SIG-M5 (cell line): Measurements from ENCODE around the gene ASCC3.
"Not testable (repeated sequence)": the region's sequence is repeated elsewhere in the genome, so short reads cannot be mapped to it uniquely, and the experiment has no call there.

ENCODE experiments used
- DNase-seq: peaks from one replicate; lab custom pipeline; 2025; lab: John Stamatoyannopoulos, UW

Gene ASCC3

DNA sequence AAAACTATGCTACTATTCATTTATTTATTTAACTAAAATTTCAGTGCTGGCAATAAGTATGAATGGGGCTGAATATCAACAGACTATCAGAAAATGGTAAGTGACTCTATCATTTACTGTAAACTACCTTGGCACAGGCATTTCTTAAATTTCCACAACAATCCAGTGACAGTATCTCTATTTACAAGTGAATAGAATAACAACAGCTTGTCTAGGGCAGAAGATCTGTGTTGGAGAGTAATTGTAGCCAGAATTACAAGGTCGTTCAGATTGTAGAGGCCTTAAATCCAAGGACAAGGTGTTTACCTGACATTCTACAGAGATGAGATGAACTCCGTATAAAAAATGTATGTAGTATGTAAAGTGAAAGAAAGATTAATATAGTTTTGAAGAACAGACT, 222.6 kb downstream of the ASCC3 start:
- DNase-seq: no peak

DNA sequence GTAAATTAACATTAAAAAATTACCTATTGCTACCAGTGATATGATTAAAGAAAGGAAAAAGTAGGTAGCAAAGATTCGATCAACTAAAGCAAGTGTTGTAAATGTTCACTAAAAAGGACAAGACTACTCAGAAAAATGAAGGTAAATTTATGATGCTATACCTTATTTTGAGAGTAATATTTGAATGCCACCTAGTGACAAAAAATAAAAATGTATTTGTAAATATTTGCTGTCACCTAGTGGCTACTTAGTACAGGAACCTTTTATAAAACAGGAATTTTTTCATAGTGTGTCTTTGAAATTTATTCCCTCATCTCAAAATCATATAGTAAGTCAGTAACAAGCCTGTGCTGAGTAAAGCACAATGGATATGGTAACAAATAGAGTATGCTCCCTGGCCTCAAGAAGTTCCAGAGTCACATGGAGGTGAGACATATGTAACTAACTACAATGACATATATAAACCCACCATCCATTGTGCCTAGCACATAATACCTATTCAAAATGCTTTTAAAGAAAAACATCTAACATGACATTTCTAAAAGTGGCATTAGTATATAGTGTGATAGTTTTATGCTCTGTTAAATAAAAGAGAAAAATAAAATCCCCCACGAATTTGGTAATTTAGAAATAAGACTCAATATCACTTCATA, 223.3 kb downstream of the ASCC3 start:
- DNase-seq: no peak

DNA sequence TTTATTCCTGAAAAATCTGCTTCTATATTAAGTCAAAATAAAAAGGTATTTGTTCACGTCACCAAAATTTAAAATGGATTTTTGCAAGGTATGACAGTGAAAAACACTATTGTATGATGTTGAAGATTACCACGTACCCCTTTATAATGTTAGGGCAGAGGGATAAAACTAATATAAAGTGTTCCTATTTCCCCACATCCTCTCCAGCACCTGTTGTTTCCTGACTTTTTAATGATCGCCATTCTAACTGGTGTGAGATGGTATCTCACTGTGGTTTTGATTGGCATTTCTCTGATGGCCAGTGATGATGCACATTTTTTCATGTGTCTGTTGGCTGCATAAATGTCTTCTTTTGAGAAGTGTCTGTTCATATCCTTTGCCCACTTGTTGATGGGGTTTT, 240.0 kb downstream of the ASCC3 start:
- not testable (repeated sequence) for DNase-seq

DNA sequence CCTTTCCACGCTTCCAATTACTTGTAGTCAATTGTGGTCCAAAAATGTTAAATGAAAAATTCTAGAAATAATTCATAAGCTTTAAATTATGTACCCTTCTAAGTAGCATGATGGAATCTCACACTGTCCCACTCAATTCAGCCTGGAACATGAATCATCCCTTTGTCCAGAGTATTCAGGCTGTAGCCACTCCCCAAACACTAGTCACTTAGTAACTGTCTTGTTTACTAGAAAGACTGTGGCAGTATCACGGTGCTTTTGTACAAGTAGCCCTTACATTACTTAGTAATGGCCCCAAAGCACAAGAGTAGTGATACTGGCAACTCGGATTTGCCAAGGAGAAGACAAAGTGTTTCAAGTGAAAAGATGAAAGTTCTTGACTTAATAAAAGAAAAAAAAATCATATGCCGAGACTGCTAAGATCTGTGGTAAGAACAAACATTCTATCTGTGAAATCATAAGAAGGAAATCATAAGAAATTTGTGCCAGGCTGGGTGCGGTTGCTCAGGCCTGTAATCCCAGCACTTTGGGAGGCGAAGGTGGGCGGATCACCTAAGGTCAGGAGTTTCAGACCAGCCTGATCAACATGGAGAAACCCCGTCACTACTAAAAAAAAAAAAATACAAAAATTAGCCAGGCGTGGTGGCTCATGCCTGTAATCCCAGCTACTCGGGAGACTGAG, 247.9 kb downstream of the ASCC3 start:
- no peak for DNase-seq

DNA sequence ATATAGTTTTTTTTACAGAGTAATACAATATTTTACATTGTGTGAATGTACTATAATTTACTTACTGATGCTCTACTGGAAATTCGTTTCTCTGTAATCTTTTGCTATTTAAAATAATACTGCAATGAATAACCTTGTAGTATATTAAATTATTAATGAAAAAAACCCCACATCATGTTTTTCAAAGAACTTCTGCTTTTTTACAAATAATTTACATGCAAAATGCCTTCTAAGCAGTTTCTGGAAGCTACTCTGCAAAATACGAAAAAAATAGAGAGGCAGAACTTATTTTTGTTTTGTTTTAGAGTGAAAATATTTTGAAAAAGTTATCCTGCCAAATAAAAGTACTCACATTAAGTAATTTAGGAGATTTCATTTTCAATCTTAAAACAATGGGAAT, 250.6 kb downstream of the ASCC3 start:
- DNase-seq: no peak

DNA sequence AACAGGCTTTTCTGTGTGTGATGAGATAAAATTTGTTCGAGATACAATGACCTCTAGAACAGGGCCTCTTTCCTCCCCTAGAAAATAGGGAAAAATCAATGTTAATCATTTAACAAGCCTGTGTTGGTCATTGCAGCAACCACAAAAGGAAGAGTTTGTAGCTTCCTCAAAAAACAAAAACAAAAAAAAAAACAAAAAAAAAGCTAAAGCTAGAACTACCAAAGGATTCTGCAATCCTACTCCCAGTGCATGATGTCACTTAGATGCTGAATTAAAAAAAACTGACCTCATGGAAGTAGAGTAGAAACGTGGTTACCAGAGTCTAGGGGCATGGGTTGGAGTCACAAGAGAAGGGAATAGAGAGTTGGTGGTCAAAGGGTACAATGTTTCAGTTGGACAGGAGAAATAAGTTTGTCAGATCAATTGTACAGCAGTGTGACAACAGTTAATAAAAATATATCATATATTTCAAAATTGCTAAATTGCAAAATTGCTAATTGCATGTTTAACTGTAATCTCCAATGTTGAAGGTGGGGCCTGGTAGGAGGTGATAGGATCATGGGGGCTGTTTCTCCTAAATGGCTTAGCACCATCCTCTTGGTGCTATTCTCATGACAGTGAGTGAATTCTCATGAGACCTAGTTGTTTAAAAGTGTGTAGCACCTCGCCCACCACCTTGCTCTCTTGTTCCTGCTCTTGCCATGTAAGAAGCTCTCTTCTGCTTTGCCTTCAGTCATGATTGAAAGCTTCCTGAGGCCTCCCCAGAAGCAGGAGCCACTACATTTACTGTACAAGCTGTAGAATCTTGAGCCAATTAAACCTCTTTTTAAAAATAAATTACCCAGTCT, 253.0 kb downstream of the ASCC3 start:
- no peak for DNase-seq

DNA sequence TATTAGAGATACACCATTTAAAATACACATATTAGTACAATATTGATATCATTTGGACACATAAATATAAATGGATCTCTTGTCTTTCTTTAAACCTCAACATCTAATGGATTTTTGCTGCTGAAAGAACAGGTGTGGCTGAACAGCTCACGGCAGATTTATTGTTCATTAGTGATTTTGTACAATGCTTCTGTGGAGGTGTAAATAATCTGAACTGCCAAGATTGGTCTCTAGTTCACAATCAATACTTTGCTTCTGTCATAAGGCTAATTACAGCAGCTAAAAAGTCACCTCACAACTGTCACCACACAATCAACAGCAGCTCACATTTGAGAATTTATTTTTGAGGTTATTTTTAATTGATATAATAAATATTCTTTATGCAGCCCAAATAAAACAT, 254.4 kb downstream of the ASCC3 start:
- DNase-seq: no peak

DNA sequence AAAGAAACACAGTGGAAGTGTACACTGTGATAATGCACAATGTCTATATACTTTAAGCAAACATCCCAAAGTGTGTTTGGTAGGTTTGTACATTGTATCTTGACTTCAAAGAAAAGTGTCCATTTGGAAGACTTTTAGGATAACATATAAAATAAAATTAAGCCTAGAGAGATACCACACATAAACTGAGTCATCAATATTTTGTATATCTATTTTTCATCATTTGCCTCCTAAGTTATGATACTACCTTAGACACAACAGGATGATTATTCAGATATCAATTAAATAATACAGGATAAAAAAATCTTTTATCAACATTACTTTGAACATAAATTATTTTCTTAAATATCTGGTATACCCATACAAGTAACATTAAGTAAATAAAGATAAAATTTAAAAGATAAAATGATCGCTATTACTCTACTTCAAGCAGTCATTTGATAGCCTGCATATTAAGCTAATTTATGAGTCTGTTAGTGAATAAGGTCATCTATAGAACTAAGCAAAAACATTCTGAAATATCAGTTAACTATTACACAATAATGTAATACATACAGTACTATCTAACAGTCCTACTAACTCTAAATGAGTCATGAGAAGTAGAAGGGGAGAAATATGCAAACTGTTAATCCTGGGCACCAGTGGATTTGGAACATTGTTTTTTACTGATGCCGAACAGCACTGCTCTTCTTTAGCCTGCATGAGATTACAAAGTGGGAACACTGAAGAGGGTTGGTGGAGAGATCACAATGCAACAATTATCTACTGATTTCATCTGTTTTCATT, 258.0 kb downstream of the ASCC3 start:
- no peak for DNase-seq

DNA sequence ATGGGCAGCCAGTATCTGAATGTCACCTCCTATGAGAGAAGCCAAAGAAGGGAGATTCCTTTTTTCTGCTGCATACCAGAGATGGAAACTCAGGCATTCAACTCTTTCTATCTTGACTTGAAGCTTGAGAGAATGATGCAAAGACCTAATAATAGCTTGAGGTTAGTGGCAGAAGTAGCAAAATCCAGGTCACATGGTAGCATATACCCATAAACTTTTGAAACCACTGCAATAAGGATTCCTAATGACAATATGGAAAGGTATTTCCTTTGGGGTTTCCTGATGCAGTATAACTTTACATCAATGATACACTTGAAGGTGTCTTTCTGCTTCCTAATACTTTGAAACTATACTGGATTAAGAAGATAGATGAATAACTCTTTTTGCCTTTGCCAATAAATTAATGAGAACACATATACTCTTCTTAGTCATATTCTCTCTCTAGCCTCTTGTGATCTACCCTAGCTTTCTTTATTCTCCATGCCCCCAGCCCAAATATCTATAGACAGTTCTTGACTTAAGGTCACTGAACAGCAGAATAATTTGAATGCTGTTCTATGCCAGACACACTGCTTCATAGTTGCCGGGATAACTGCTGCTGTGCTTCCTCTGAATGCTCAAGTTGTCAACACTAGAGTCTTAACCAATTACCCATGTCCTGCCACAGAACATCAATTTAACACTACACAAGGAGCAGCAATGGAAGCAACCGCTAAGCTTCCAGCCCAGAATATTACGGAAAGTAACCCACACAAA, 260.9 kb downstream of the ASCC3 start:
- DNase-seq: no peak

DNA sequence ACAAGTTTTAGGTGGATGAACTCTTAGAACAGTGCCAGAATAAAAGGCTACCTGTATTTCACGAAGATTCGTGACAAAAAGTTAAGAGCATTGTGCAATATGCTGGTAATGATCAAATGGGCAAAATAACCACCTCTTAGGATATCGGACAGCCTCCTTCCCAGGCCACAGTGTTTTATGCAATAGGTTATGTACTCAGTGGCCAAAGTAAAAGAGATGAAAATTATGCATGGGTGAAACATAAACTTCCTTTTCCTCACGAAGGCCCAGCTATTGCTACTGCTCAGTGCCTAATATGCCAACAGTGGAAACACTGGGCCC, 262.8 kb downstream of the ASCC3 start:
- DNase-seq: no peak

DNA sequence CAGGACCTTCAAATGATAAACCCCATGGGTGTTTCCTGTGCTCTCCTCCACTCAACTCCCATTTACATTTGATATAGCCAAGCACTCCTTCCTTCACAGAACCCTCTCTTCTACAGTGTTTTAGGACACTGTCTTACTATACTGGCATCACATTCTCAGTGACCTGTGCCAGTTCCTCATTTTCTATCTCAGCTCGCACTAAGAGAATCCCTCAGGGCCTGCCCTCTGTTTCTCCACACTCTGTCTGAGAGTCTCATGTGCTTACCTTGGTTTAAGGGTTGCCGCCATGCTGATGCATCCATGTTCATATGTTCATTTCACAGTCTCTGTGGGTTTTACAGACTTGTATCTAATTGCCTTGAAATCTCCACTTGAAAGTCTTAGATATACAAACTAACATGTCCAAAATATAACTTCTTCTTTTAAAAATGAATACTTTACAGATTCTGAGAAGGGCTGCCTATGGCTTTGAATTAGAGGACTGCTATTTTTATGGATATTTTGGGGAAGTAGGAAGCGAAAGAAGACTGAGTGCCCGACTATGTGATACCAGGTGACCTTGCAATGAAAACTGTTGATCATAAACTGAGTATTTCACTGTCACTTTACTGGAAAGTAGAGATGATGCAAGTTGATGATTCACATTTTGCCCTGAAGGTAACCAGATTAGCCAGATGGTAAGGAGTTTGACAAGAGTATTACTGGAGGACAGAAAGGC, 263.3 kb downstream of the ASCC3 start:
- DNase-seq: peak; percentile 12

DNA sequence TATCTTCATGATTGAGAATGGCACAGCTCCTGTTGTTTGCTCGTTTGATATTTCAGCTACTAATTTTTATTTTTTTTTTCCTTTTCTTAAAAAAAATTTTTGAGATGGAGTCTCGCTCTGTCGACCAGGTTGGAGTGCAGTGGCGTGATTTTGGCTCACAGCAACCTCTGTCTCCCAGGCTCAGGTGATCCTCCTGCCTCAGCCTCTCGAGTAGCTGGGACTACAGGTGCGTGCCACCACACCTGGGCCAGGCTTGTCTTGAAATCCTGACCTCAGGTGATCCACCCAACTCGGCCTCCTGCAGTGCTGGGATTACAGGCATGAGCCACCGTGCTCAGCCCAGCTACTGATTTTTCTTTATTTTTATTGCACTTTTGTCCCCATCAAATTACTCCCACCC, 266.2 kb downstream of the ASCC3 start:
- DNase-seq: no peak

DNA sequence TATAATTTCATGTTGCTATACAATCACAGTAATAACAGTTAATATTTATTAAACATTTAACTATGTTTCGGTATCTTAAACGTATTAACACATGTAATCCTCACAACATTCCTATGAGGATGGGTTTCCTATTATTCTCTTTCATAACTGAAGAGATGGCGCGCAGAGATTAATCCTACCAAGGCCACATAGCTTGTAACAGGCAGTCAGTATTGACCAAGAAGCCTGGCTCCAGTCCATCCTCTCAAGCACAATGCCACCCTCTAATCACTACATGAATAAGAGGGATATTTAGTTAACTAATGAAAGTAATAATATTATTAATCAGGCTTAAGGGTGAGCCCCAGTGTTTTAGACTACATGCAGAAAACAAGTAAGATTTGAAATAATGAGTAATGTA, 266.7 kb downstream of the ASCC3 start:
- no peak for DNase-seq

DNA sequence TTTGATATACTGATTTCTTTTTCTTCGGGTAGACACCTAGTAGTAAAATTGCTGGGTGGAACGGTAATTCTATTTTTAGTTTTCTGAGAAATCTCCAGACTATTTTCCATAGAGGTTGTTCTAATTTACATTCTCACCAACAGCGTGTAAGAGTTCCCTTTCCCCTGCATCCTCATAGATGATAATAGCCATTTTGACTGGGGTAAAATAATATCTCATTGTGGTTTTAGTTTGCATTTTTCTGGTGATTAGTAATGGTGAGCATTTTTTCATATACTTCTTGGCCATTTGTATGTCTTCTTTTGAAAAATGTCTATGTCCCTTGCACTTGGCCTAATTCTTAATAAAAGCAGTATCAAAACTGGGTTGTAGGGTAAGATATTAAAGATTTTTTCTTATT, 267.5 kb downstream of the ASCC3 start:
- DNase-seq: no peak

DNA sequence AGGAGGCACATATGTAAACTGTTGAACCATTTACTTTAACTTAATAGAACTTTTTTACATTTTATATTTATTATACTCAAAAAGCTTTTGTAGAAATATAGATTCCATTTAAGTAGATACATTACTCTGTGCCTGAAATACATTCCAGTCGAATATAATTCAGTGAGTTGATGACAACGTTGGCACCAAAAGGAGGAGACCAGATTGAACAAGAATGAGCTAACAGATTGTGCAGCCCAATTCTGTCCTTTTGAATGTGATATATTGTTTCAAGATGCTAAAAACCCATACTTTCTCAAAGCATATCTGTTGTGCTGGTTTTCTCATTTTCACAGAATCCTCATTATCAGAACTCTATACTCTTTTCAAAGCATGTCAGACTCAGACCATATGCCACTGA, 269.0 kb downstream of the ASCC3 start:
- DNase-seq: no peak

DNA sequence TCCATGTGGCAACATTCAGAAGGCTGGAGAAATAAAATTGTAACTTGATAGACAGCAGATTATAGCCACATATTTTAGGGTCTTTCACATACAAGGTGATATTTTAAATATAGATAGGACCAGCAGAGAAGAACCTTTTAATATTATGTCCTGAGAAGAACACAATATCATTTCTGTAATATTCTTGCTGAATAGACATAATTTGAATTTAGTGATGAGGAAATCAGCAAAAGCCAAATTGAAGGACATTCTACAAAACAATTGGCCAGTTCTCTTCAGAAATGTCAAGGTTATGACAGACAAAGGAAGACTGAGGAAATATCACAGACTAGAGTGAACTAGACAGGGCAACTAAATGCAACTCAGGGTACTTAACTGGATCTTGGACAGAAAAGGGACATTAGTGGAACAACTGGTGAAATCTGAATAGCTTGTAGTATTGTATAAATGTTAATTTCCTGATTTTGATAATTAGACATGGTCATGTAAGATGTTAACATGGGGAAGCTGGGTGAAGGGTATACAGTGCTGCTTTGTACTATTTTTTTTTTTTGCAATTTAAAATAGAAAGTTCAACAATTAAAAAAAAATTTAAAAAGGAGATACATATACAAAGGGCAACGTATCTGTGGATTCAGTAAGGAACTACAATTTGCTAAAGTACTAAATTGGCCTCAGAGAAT, 281.9 kb downstream of the ASCC3 start:
- DNase-seq: no peak

DNA sequence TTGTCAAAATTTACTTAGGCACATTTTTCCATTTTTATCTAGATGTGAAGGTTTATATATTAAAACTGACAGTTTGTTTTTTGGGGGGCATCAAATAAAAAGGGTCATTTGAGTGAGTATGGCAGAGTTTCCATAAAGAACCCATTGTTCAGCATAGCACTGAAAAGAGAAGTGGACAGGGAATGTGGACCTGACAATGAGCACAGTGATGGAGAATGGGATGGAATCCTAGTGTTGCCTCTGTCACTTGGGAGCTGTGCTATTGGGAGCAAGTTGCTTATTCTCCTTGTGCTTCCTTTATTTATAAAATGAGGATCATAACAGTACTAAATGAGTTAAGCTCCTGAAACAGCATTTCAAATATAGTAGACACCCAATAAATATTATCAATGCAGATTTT, 285.7 kb downstream of the ASCC3 start:
- no peak for DNase-seq

DNA sequence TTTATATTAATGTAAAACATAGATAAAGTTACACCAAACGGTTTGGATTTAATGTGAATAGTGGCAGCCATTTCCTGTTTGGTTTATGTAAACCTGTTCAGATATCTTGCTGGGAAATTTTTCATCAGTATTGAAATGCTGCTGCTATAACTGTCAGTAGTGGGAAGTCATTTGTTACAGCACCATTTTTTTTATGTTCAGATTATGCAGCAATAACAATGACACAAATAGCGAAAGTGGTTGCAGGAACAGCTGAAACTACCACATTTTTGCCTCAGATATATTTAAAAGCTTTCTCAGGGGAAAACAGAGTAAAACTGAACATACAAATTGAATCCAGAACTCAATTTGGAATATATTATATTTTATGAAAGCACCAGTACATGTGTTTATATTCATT, 287.6 kb downstream of the ASCC3 start:
- DNase-seq: no peak

DNA sequence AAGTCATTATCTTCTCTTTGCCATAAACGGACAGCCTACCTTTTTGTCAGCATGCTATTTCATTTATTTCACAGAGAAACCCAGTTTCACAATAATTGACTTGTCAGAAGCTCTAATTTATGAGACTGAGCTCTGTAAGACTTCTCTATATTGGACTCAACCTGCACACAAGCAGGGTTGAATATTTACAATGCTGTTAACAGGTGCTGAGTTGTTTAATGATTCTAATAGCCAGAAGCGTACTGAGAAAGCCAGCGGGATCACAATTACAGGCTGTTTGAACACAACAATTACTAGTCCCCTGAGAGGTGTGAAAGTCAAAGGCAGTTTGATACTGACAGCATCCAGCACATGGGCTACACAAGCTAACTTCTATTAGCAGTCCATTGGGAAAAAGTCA, 288.2 kb downstream of the ASCC3 start:
- DNase-seq: no peak

DNA sequence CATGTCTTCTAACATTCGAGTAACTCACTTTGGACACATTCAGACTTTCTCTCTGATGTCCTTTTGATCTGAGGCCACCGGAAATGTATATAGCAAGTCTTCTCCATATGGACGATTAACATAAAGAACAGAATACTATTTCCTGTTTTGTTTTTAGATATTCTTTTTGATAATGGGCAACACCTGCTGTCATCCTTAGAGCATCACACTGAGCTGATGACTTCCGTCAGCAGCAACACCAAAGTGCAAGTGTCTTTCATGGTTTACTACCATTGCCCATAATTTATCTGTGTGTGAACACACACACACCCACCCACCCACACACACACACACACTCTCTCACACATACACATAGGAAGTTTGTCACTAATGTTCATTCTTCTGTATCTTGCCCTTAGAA, 303.7 kb downstream of the ASCC3 start:
- no peak for DNase-seq

DNA sequence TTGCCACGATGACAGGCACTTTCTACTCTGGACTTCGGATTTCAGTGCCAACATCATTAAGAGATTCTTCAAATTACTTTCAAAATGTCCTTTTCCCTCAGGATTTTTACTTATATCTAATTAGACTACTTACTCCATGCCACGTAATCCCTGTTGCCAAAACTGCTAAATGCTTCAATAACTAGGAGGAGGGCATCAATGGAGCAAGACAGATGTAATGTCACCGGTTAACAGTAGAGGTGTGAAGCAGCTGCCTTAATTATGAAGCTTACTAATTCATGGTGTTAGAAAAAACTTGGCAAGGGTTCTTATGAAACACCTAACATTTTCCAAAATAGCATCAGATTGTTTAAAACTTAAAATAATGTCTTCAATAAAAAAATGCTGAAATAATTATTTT, 305.2 kb downstream of the ASCC3 start:
- DNase-seq: no peak
